HFFc6 (cell line): ENCODE data around the gene RGS16. TPM values are rescaled to one million over a fixed set of nuclear protein-coding genes. Genes with fewer than 3 reads are reported as not detected.

Experiments
- DNase-seq: peaks from one replicate; pipeline ENCODE4 v3.0.0-alpha.2; 2018
- H3K27ac Mint-ChIP-seq: 2 replicates; pipeline ENCODE4 v1.8.0; 2020; ENCODE audit warnings: mild to moderate bottlenecking, mixed read lengths
- H3K27me3 Mint-ChIP-seq: 2 replicates; pipeline ENCODE4 v1.8.0; 2021; ENCODE audit warnings: mild to moderate bottlenecking, moderate library complexity, mixed read lengths; ENCODE audit not compliant: insufficient read depth
- H3K36me3 Mint-ChIP-seq: 2 replicates; pipeline ENCODE4 v1.8.0; 2021; ENCODE audit warnings: low read depth, mixed read lengths
- H3K4me1 Mint-ChIP-seq: 2 replicates; pipeline ENCODE4 v1.8.0; 2020; ENCODE audit warnings: low read depth, mixed read lengths
- H3K4me3 Mint-ChIP-seq: 2 replicates; pipeline ENCODE4 v1.8.0; 2020; ENCODE audit warnings: mild to moderate bottlenecking, moderate library complexity, mixed read lengths
- H3K9me3 Mint-ChIP-seq: 2 replicates; pipeline ENCODE4 v1.8.0; 2020; ENCODE audit warnings: mild to moderate bottlenecking, mixed read lengths
- CTCF ChIP-seq: fragments of 200-600 bp; sonication (generic); IDR thresholded peaks from 2 replicates; pipeline ENCODE4 v1.5.0; 2021; ENCODE audit warnings: antibody characterized with exemption, mild to moderate bottlenecking
- total RNA-seq, 6 experiments: library from RNA; stranded (reverse); fragmentation: NEBNext Ultra II Directional; extraction: Animal tissue kit (Norgen Biotek cat#: 25700); gene quantifications; 2 replicates in 1 of 6; 3 replicates in 5 of 6; pipeline ENCODE4 v1.2.3, GENCODE V29; 2021

RGS16 gene
- total RNA-seq, 6 experiments from 2014 or later = 0.31 to 0.59 (median 0.39) TPM

GRCh38 chr1:182620924-182621585 is 16.9 kb upstream of the RGS16 start:
- H3K27me3 Mint-ChIP-seq = peaks cover 12% of the 10 kb centered on the region
- H3K27ac Mint-ChIP-seq = no peak overlapping the region
- H3K4me1 Mint-ChIP-seq = peaks cover 32% of the 10 kb centered on the region
- H3K4me3 Mint-ChIP-seq = no peak overlapping the region
- H3K36me3 Mint-ChIP-seq = no peaks in the 10 kb centered on the region; the same call in 1 of the 2 replicates
- no peaks in the 10 kb centered on the region for H3K9me3 Mint-ChIP-seq
- DNase-seq = no peak
- no peak for TF ChIP-seq CTCF

- no peak overlapping the region for H3K27ac Mint-ChIP-seq
- DNase-seq = no peak
- no peak for TF ChIP-seq CTCF
- H3K9me3 Mint-ChIP-seq = no peaks in the 10 kb centered on the region
- H3K4me1 Mint-ChIP-seq = peaks cover 45% of the 10 kb centered on the region
- H3K27me3 Mint-ChIP-seq = peaks cover 12% of the 10 kb centered on the region
- no peak overlapping the region for H3K4me3 Mint-ChIP-seq
- no peaks in the 10 kb centered on the region; the same call in 1 of the 2 replicates for H3K36me3 Mint-ChIP-seq
Measured at GRCh38 chr1:182617734-182618351, 13.7 kb upstream of the RGS16 start.

DNA sequence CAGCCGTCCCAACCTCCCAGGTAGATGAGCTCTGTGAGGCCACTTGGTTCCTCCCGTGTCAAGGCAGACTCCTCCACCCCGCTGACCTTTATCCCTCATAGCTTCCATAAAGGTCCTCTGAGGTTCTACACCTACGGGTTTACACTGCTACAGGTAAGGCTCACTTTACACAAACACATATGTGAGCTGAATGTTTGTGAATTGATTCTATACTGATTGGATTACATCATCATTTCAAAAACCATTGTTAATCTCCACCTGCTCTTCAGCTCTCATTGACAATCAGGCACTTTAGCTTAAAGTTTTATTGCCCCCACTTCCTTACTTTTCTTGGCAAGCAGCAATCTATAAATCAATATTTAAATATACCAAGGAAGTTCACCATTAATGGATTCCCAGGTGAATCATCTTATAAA is 12.8 kb upstream of the RGS16 start:
- no peaks in the 10 kb centered on the region for H3K9me3 Mint-ChIP-seq
- no peaks in the 10 kb centered on the region; the same call in 1 of the 2 replicates for H3K36me3 Mint-ChIP-seq
- TF ChIP-seq CTCF = no peak
- no peak overlapping the region for H3K4me3 Mint-ChIP-seq
- peaks cover 46% of the 10 kb centered on the region for H3K4me1 Mint-ChIP-seq
- DNase-seq = no peak
- peaks cover 11% of the 10 kb centered on the region for H3K27me3 Mint-ChIP-seq
- H3K27ac Mint-ChIP-seq = no peak overlapping the region

DNA sequence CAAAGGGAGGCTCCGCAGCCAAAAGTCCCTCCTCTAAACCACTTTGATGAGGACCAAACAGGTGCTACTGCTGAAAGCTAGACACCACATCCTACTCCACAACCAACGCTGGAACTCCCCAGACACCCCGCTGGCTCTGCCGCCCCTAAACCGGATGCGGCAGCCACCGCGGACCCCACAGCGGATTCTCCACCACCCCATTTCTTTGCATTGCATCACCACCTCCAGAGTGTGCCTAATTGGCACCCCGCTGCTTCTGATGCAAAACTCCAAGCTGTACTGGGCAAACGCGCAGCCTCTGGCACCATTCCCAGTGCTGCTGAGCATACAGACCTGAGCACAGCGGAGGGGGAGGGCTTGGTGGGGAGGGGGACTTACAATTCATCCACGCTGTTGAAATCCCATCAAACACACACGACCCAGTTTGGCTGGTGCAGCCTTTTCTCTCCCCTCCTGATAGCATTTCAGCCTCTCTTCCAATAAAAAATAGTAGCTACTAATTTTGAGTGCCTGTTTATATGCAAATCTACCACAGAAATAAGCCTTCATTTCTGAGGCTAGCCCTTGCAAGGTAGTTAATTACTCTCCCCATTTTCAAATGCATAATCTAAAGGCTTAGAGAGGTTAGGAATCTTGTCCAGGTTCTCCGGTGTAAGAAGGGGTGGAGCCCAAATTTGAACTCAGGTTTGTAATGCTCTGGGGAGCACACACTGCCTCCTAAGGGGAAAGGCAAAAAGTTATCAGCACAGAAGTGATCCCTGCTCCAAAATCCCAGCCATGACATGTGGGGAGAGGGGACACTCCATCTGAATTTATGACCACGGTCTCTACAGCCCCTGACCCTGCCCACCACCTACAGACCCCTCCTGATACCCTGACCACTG is 12.2 kb upstream of the RGS16 start:
- Mint-ChIP-seq H3K4me1 (peaks cover 46% of the 10 kb centered on the region), H3K9me3 (no peaks in the 10 kb centered on the region), H3K4me3 (peak overlapping the region; percentile 84), H3K36me3 (no peaks in the 10 kb centered on the region; the same call in 1 of the 2 replicates), H3K27me3 (peaks cover 11% of the 10 kb centered on the region), H3K27ac (peak overlapping the region; percentile 95; the same call in 1 of the 2 replicates)
- no peak for DNase-seq
- TF ChIP-seq CTCF = no peak

DNA sequence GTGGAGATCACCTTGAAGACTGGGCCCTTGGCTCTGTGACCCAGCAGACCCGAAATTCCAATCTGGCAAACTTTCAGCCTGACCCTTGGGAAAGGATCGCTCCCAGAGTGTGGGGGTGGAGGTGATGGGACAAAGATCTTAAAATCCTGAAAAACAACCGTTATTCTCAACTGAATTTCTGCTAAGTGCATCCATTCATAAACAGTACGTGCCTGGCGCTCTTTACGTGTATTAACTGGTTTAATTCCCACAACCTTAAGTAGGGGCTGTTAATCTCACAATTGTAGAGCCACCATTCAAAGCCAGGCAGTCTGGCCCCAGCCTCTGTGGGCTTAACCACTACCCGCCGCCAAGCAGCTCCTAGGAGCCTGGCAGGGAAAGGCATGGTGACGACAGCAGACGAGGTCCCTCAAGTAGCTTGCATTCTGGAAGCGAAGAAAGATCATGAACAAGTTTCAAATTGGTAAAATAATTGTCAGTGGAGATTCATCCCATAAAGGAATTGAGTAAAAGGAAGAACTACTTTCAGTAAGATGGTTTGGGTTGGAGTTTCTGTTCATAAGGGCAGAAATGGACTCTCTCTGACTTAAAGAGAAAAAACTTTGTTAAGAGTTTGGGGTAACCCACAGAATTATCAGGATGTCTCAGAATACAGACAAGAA is 11.4 kb upstream of the RGS16 start:
- H3K9me3 Mint-ChIP-seq = no peaks in the 10 kb centered on the region
- H3K4me3 Mint-ChIP-seq = peak overlapping the region; percentile 84
- no peak for DNase-seq
- peaks cover 46% of the 10 kb centered on the region for H3K4me1 Mint-ChIP-seq
- H3K36me3 Mint-ChIP-seq = no peaks in the 10 kb centered on the region; the same call in 1 of the 2 replicates
- peak overlapping the region; percentile 95 for H3K27ac Mint-ChIP-seq
- no peak for TF ChIP-seq CTCF
- peaks cover 8% of the 10 kb centered on the region for H3K27me3 Mint-ChIP-seq
